HG02763 (cell line): ENCODE results near the gene THEMIS.
A peak's percentile ranks its signal among the peaks of the same experiment; 100 is the strongest.
"Not testable (repeated sequence)": the region's sequence is repeated elsewhere in the genome, so short reads cannot be mapped to it uniquely, and the experiment has no call there.

ENCODE experiments used
- ATAC-seq: cut with Tn5 transposase; IDR thresholded peaks from one replicate; pipeline ENCODE4 v1.9.1; 2021; ENCODE audit warnings: mild to moderate bottlenecking, moderate library complexity; ENCODE audit not compliant: unreplicated experiment

Gene THEMIS

GRCh38 chr6:127914240-127914639, 13.4 kb upstream of the THEMIS start:
- no peak for ATAC-seq

- ATAC-seq: no peak
Observed at GRCh38 chr6:127912914-127913313, 12.1 kb upstream of the THEMIS start.

- ATAC-seq: peak; percentile 78
Observed at GRCh38 chr6:127907960-127908640, 7.2 kb upstream of the THEMIS start.

- ATAC-seq: no peak
Observed at GRCh38 chr6:127904160-127904559, 3.3 kb upstream of the THEMIS start.

- ATAC-seq: no peak
Observed at GRCh38 chr6:127902933-127903332, 2.1 kb upstream of the THEMIS start.

- ATAC-seq: no peak
Observed at GRCh38 chr6:127897484-127897883, 3.4 kb downstream of the THEMIS start.

- no peak for ATAC-seq
Observed at GRCh38 chr6:127894051-127894450, 6.8 kb downstream of the THEMIS start.

- ATAC-seq: no peak
Observed at GRCh38 chr6:127893541-127893940, 7.3 kb downstream of the THEMIS start.

GRCh38 chr6:127891731-127892326, 9.0 kb downstream of the THEMIS start:
- no peak for ATAC-seq

GRCh38 chr6:127886603-127887002, 14.3 kb downstream of the THEMIS start:
- ATAC-seq: no peak

GRCh38 chr6:127884134-127884533, 16.7 kb downstream of the THEMIS start:
- no peak for ATAC-seq

GRCh38 chr6:127881949-127882348, 18.9 kb downstream of the THEMIS start:
- not testable (repeated sequence) for ATAC-seq

GRCh38 chr6:127880429-127880828, 20.4 kb downstream of the THEMIS start:
- ATAC-seq: no peak

GRCh38 chr6:127879685-127880084, 21.2 kb downstream of the THEMIS start:
- ATAC-seq: peak; percentile 35

- no peak for ATAC-seq
Observed at GRCh38 chr6:127878115-127878514, 22.7 kb downstream of the THEMIS start.

- peak; percentile 54 for ATAC-seq
Observed at GRCh38 chr6:127877231-127877630, 23.6 kb downstream of the THEMIS start.

GRCh38 chr6:127869772-127870404, 31.0 kb downstream of the THEMIS start:
- ATAC-seq: no peak

- no peak for ATAC-seq
Observed at GRCh38 chr6:127869183-127869582, 31.7 kb downstream of the THEMIS start.

GRCh38 chr6:127868338-127868737, 32.5 kb downstream of the THEMIS start:
- no peak for ATAC-seq

GRCh38 chr6:127866766-127867165, 34.1 kb downstream of the THEMIS start:
- ATAC-seq: no peak

- no peak for ATAC-seq
Observed at GRCh38 chr6:127865108-127865507, 35.8 kb downstream of the THEMIS start.

GRCh38 chr6:127864701-127865100, 36.2 kb downstream of the THEMIS start:
- ATAC-seq: no peak
